ENCODE measurements around the gene AMER3. TPM values are rescaled to one million over a fixed set of nuclear protein-coding genes. Genes with fewer than 3 reads are reported as not detected.
"Not testable (repeated sequence)": the region's sequence is repeated elsewhere in the genome, so short reads cannot be mapped to it uniquely, and the experiment has no call there.

Gene AMER3
- total RNA-seq, result not detected

- H3K27me3 ChIP-seq, result peaks cover 0 to 45% of the 10 kb centered on the region in 2 donors
- peaks cover 0 to 13% (median 0%) of the 10 kb centered on the region in 4 donors for H3K4me1 ChIP-seq
- no peaks in the 10 kb centered on the region for H3K36me3 ChIP-seq
- 2% methylated on average over 29 to 33 of the region's 43 CpGs for WGBS, 2 donors
- H3K9me3 ChIP-seq, result no peaks in the 10 kb centered on the region
- no peak for TF ChIP-seq EP300 (IDR thresholded peaks at IDR 0.05)
- TF ChIP-seq CTCF (IDR thresholded peaks at IDR 0.05), result no peak
- TF ChIP-seq POLR2A (IDR thresholded peaks at IDR 0.05), result no peak
- H3K4me3 ChIP-seq, result peak within 1 kb of the TSS in 1 of 4 donors; percentile 28
- no peak within 1 kb of the TSS for H3K27ac ChIP-seq
- no peak for DNase-seq (ENCODE audit: low spot score in 2 of 2)
Observed at GRCh38 chr2:130755256-130756052, at the start of gene AMER3. Gene AMER3 (plus strand): TSS chr2:130755540. CDS start chr2:130762073, 6,533 bp downstream.

GRCh38 chr2:130714795-130715194 is 40.5 kb upstream of the AMER3 start:
- H3K27me3 ChIP-seq; H3K4me1 ChIP-seq; H3K9me3 ChIP-seq; H3K27ac ChIP-seq; H3K36me3 ChIP-seq; H3K4me3 ChIP-seq; DNase-seq (ENCODE audit: low spot score in 2 of 2): not testable (repeated sequence)
- WGBS, 2 donors, result no CpG with 5 or more reads among the region's 2 CpGs

GRCh38 chr2:130720036-130720435 is 35.3 kb upstream of the AMER3 start:
- Histone ChIP-seq H3K9me3 (peaks cover 0 to 7% (median 0%) of the 10 kb centered on the region in 4 donors), H3K4me1 (no peaks in the 10 kb centered on the region), H3K27ac (no peak overlapping the region), H3K36me3 (no peaks in the 10 kb centered on the region), H3K4me3 (no peak overlapping the region), H3K27me3 (no peaks in the 10 kb centered on the region)
- WGBS, 2 donors, result 86 to 89% methylated on average over 8 of the region's 8 CpGs
- TF ChIP-seq CTCF (IDR thresholded peaks at IDR 0.05), result no peak
- no peak for DNase-seq (ENCODE audit: low spot score in 2 of 2)

GRCh38 chr2:130720528-130720927 is 34.8 kb upstream of the AMER3 start:
- no peak for DNase-seq (ENCODE audit: low spot score in 2 of 2)
- WGBS, 2 donors, result 69 to 84% methylated on average over 3 of the region's 3 CpGs
- peaks cover 0 to 7% (median 0%) of the 10 kb centered on the region in 4 donors for H3K9me3 ChIP-seq
- H3K27ac ChIP-seq, result no peak overlapping the region
- H3K4me3 ChIP-seq, result no peak overlapping the region
- H3K27me3 ChIP-seq, result no peaks in the 10 kb centered on the region
- no peak for TF ChIP-seq EP300 (IDR thresholded peaks at IDR 0.05)
- TF ChIP-seq CTCF (IDR thresholded peaks at IDR 0.05), result no peak
- no peak for TF ChIP-seq POLR2A (IDR thresholded peaks at IDR 0.05)
- no peaks in the 10 kb centered on the region for H3K36me3 ChIP-seq
- H3K4me1 ChIP-seq, result no peaks in the 10 kb centered on the region

- 91 to 97% methylated on average over 2 of the region's 2 CpGs for whole genome bisulfite sequencing, 2 donors
- no peaks in the 10 kb centered on the region for H3K27me3 ChIP-seq
- no peak for DNase-seq (ENCODE audit: low spot score in 2 of 2)
- H3K36me3 ChIP-seq, result no peaks in the 10 kb centered on the region
- no peak overlapping the region for H3K4me3 ChIP-seq
- no peak for TF ChIP-seq EP300 (IDR thresholded peaks at IDR 0.05)
- TF ChIP-seq POLR2A (IDR thresholded peaks at IDR 0.05), result no peak
- no peak for TF ChIP-seq CTCF (IDR thresholded peaks at IDR 0.05)
- H3K27ac ChIP-seq, result no peak overlapping the region
- H3K9me3 ChIP-seq, result peaks cover 0 to 7% (median 0%) of the 10 kb centered on the region in 4 donors
- H3K4me1 ChIP-seq, result peaks cover 3 to 21% (median 11%) of the 10 kb centered on the region in 4 donors
Observed at GRCh38 chr2:130724455-130724854, 30.9 kb upstream of the AMER3 start.
